HL-60/S4 (cell line): Measurements from ENCODE around the gene SCYGR1.
"Not testable (repeated sequence)": the region's sequence is repeated elsewhere in the genome, so short reads cannot be mapped to it uniquely, and the experiment has no call there.

ENCODE experiments used
- in situ Hi-C: fragments of 300-500 bp; cut with MboI; formaldehyde crosslinking; loops from 2 replicates; pipeline ENCODE4 v1.14.3; 2022; ENCODE audit warnings: low sequenced_read_pairs

The SCYGR1 gene

GRCh38 chr2:227404585-227405271 is 17.0 kb upstream of the SCYGR1 start:
- in situ Hi-C loops: no loop called here

- in situ Hi-C loops: no loop called here
Observed at GRCh38 chr2:227402959-227403358, 15.2 kb upstream of the SCYGR1 start.

- in situ Hi-C loops: no loop called here
Observed at GRCh38 chr2:227402321-227402720, 14.6 kb upstream of the SCYGR1 start.

GRCh38 chr2:227401550-227401949 is 13.8 kb upstream of the SCYGR1 start:
- in situ Hi-C loops: no loop called here

GRCh38 chr2:227398684-227399670 is 11.2 kb upstream of the SCYGR1 start:
- in situ Hi-C loops: no loop called here

GRCh38 chr2:227397562-227397961 is 9.8 kb upstream of the SCYGR1 start:
- in situ Hi-C loops: no loop called here

- in situ Hi-C loops: no loop called here
Observed at GRCh38 chr2:227395556-227395955, 7.8 kb upstream of the SCYGR1 start.

GRCh38 chr2:227394401-227394800 is 6.7 kb upstream of the SCYGR1 start:
- in situ Hi-C loops: no loop called here

- in situ Hi-C loops: no loop called here
Observed at GRCh38 chr2:227390468-227391256, 2.9 kb upstream of the SCYGR1 start.

GRCh38 chr2:227389661-227390060 is 1.9 kb upstream of the SCYGR1 start:
- in situ Hi-C loops: no loop called here

GRCh38 chr2:227389231-227389630 is 1.5 kb upstream of the SCYGR1 start:
- in situ Hi-C loops: no loop called here

GRCh38 chr2:227388537-227389011 is 825 bp upstream of the SCYGR1 start:
- in situ Hi-C loops: no loop called here

GRCh38 chr2:227386630-227387029 is 1.1 kb downstream of the SCYGR1 start:
- in situ Hi-C loops: no loop called here

- in situ Hi-C loops: no loop called here
Observed at GRCh38 chr2:227383686-227384085, 4.1 kb downstream of the SCYGR1 start.

GRCh38 chr2:227382241-227382835 is 5.4 kb downstream of the SCYGR1 start:
- in situ Hi-C loops: not testable (repeated sequence)

- in situ Hi-C loops: no loop called here
Observed at GRCh38 chr2:227379095-227379494, 8.7 kb downstream of the SCYGR1 start, which contains the start of gene TM4SF20. TSS of gene TM4SF20 (minus strand) at chr2:227379306. CDS start at chr2:227379268, 38 bp downstream.

- in situ Hi-C loops: no loop called here
Observed at GRCh38 chr2:227378371-227378782, 9.4 kb downstream of the SCYGR1 start.

GRCh38 chr2:227377467-227378351 is 10.0 kb downstream of the SCYGR1 start:
- in situ Hi-C loops: no loop called here

- in situ Hi-C loops: no loop called here
Observed at GRCh38 chr2:227376656-227377396, 10.9 kb downstream of the SCYGR1 start.
